ENCODE data around the gene RAPGEF4. TPM values are rescaled to one million over a fixed set of nuclear protein-coding genes. Genes with fewer than 3 reads are reported as not detected.

Gene RAPGEF4
- total RNA-seq, 1 donor from 2014 or later: 21.8 TPM

- TF ChIP-seq, protein P1, sequence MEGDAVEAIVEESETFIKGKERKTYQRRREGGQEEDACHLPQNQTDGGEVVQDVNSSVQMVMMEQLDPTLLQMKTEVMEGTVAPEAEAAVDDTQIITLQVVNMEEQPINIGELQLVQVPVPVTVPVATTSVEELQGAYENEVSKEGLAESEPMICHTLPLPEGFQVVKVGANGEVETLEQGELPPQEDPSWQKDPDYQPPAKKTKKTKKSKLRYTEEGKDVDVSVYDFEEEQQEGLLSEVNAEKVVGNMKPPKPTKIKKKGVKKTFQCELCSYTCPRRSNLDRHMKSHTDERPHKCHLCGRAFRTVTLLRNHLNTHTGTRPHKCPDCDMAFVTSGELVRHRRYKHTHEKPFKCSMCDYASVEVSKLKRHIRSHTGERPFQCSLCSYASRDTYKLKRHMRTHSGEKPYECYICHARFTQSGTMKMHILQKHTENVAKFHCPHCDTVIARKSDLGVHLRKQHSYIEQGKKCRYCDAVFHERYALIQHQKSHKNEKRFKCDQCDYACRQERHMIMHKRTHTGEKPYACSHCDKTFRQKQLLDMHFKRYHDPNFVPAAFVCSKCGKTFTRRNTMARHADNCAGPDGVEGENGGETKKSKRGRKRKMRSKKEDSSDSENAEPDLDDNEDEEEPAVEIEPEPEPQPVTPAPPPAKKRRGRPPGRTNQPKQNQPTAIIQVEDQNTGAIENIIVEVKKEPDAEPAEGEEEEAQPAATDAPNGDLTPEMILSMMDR (IDR thresholded peaks at IDR 0.05): no peak
Observed at GRCh38 chr2:172921532-172922236, 186.0 kb downstream of the RAPGEF4 start.

GRCh38 chr2:172922306-172922705 is 186.7 kb downstream of the RAPGEF4 start:
- intact Hi-C loops (cut with DNase I): no loop called here
- ATAC-seq: no peak
- DNase-seq: no peak

More at GRCh38 chr2:172921532-172922236, 186.0 kb downstream of the RAPGEF4 start:
- no peak overlapping the region for H3K4me3 ChIP-seq
- DNase-seq (no peak), ATAC-seq (no peak)
- H3K4me1 ChIP-seq: no peaks in the 10 kb centered on the region
- intact Hi-C loops (cut with DNase I): no loop called here
- H3K27ac ChIP-seq: no peak overlapping the region
- no peaks in the 10 kb centered on the region for H3K36me3 ChIP-seq
- no peaks in the 10 kb centered on the region for H3K27me3 ChIP-seq
- no peaks in the 10 kb centered on the region for H3K9me3 ChIP-seq

DNA sequence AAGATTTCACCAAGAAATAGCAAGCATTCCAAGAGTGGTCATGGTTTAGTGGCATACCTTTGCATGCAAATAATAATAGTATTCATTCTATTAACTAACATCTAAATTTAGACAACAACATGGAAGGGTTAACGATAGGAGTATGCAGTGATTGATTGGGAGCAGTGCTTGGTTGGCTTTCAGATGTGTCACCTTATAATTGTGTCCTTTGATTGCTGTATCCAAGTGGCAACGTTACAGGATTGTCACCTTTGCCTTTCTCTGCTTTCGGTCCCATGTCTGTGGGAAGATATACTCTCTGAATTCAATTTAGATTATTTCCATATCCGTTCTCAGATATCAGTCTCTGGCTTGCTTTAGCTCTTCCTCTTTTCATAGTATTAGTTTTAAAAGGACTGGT is 187.2 kb downstream of the RAPGEF4 start:
- TF ChIP-seq, protein P1 (IDR thresholded peaks at IDR 0.05): no peak
- no peak for ATAC-seq
- H3K27me3 ChIP-seq: no peaks in the 10 kb centered on the region
- no peak overlapping the region for H3K4me3 ChIP-seq
- H3K27ac ChIP-seq: no peak overlapping the region
- no peaks in the 10 kb centered on the region for H3K36me3 ChIP-seq
- intact Hi-C loops (cut with DNase I): no loop called here
- no peaks in the 10 kb centered on the region for H3K4me1 ChIP-seq
- H3K9me3 ChIP-seq: no peaks in the 10 kb centered on the region
- DNase-seq: no peak

More at GRCh38 chr2:172922306-172922705, 186.7 kb downstream of the RAPGEF4 start:
- H3K4me1 ChIP-seq: no peaks in the 10 kb centered on the region
- no peaks in the 10 kb centered on the region for H3K27me3 ChIP-seq
- H3K4me3 ChIP-seq: no peak overlapping the region
- TF ChIP-seq, protein P1 (IDR thresholded peaks at IDR 0.05): no peak
- H3K36me3 ChIP-seq: no peaks in the 10 kb centered on the region
- H3K27ac ChIP-seq: no peak overlapping the region
- no peaks in the 10 kb centered on the region for H3K9me3 ChIP-seq

- no peak overlapping the region for H3K27ac ChIP-seq
- intact Hi-C loops (cut with DNase I): no loop called here
- ATAC-seq: no peak
- DNase-seq: no peak
- H3K9me3 ChIP-seq: no peaks in the 10 kb centered on the region
- no peaks in the 10 kb centered on the region for H3K27me3 ChIP-seq
- peaks cover 8% of the 10 kb centered on the region for H3K4me1 ChIP-seq
- no peak overlapping the region for H3K4me3 ChIP-seq
- TF ChIP-seq, protein P1 (IDR thresholded peaks at IDR 0.05): no peak
- H3K36me3 ChIP-seq: no peaks in the 10 kb centered on the region
Observed at GRCh38 chr2:172924097-172924660, 188.5 kb downstream of the RAPGEF4 start.

- intact Hi-C loops (cut with DNase I): no loop called here
- H3K9me3 ChIP-seq: no peaks in the 10 kb centered on the region
- no peak overlapping the region for H3K4me3 ChIP-seq
- H3K36me3 ChIP-seq: no peaks in the 10 kb centered on the region
- H3K4me1 ChIP-seq: peaks cover 10% of the 10 kb centered on the region
- no peak overlapping the region for H3K27ac ChIP-seq
- TF ChIP-seq, protein P1 (IDR thresholded peaks at IDR 0.05): no peak
- no peaks in the 10 kb centered on the region for H3K27me3 ChIP-seq
- ATAC-seq (no peak), DNase-seq (no peak)
Observed at GRCh38 chr2:172925600-172925999, 190.0 kb downstream of the RAPGEF4 start.

Data from upper lobe of right lung (tissue), 1 donor.